Large intestine (tissue), 3 donors: Measurements from ENCODE around the gene SLC66A1. TPM values are rescaled to one million over a fixed set of nuclear protein-coding genes. Genes with fewer than 3 reads are reported as not detected.
"Not testable (repeated sequence)": the region's sequence is repeated elsewhere in the genome, so short reads cannot be mapped to it uniquely, and the experiment has no call there.

Experiments used
- DNase-seq, 2 donors: peaks; one replicate each; pipeline versions ENCODE4 v3.0.0 to v3.0.0-alpha.2; 2013
- H3K27ac ChIP-seq: one replicate; pipeline ENCODE4 v1.5.1; 2013; ENCODE audit warnings: low read length
- H3K27me3 ChIP-seq: 2 replicates; pipeline ENCODE4 v1.6.1; 2013; ENCODE audit warnings: low read length; ENCODE audit not compliant: control insufficient read depth, insufficient read depth
- H3K36me3 ChIP-seq: 2 replicates; pipeline ENCODE4 v1.6.1; 2013; ENCODE audit warnings: low read length; ENCODE audit not compliant: control insufficient read depth, insufficient read depth
- H3K4me1 ChIP-seq: one replicate; pipeline ENCODE4 v1.6.1; 2013; ENCODE audit warnings: low read length; ENCODE audit not compliant: control insufficient read depth, insufficient read depth
- H3K4me3 ChIP-seq: one replicate; pipeline ENCODE4 v1.5.1; 2013; ENCODE audit warnings: low read length
- H3K9me3 ChIP-seq: one replicate; pipeline ENCODE4 v1.6.1; 2013; ENCODE audit warnings: mild to moderate bottlenecking, low read depth, low read length, moderate library complexity; ENCODE audit not compliant: control insufficient read depth
- WGBS: methylation state at CpG from one replicate; pipeline ENCODE4 v1.1.5; 2013; ENCODE audit warnings: low lambda C conversion rate; ENCODE audit not compliant: insufficient coverage; 5-methylcytosine and 5-hydroxymethylcytosine counted together
- polyA plus RNA-seq: library from polyadenylated mRNA; unstranded; fragments of 120-200 nt; gene quantifications from one replicate; pipeline ENCODE4 v1.2.1, GENCODE V29; 2013

SLC66A1 gene
- polyA plus RNA-seq, 1 donor = 21.5 TPM

DNA sequence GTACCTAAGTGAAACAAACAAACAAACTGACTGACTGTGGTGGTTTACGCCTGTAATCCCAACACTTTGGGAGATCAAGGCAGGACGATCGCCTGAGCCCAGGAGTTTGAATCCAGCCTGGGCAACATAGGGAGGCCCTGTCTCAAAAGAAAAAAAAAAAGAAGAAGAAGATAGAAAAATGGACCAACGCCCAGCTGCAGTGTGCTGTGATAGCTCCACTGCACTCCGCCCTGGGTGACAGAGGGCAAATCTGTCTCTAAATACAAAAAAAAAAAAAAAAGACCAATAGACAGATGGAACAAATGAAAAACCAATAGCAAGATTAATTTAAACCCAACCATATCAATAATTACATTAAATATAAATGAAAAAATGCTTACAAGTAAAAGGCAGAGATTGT is 37.5 kb upstream of the SLC66A1 start:
- peaks cover under 1% of the 10 kb centered on the region for H3K36me3 ChIP-seq
- peak; percentile 53 to 80 for DNase-seq
- no peaks in the 10 kb centered on the region for H3K9me3 ChIP-seq
- H3K4me1 ChIP-seq = peaks cover 18% of the 10 kb centered on the region
- peaks cover 3% of the 10 kb centered on the region for H3K27me3 ChIP-seq
- peak overlapping the region; percentile 98 for H3K27ac ChIP-seq
- peak overlapping the region; percentile 55 for H3K4me3 ChIP-seq
- no CpG with 5 or more reads among the region's 5 CpGs for WGBS

- no peak overlapping the region for H3K27ac ChIP-seq
Measured at GRCh38 chr1:19283891-19284290, 28.2 kb upstream of the SLC66A1 start.

GRCh38 chr1:19284881-19285280 is 27.2 kb upstream of the SLC66A1 start:
- H3K4me1 ChIP-seq = peaks cover 19% of the 10 kb centered on the region
- no CpG with 5 or more reads among the region's 8 CpGs for WGBS
- no peak for DNase-seq
- H3K27me3 ChIP-seq = peaks cover 3% of the 10 kb centered on the region
- H3K27ac ChIP-seq = no peak overlapping the region
- no peak overlapping the region for H3K4me3 ChIP-seq
- H3K9me3 ChIP-seq = no peaks in the 10 kb centered on the region
- H3K36me3 ChIP-seq = peaks cover 4% of the 10 kb centered on the region

More at GRCh38 chr1:19283891-19284290, 28.2 kb upstream of the SLC66A1 start:
- Histone ChIP-seq H3K4me1 (peaks cover 16% of the 10 kb centered on the region), H3K9me3 (no peaks in the 10 kb centered on the region), H3K4me3 (no peak overlapping the region), H3K27me3 (peaks cover 2% of the 10 kb centered on the region), H3K36me3 (peaks cover 4% of the 10 kb centered on the region)
- no CpG with 5 or more reads among the region's 9 CpGs for WGBS
- no peak for DNase-seq

DNA sequence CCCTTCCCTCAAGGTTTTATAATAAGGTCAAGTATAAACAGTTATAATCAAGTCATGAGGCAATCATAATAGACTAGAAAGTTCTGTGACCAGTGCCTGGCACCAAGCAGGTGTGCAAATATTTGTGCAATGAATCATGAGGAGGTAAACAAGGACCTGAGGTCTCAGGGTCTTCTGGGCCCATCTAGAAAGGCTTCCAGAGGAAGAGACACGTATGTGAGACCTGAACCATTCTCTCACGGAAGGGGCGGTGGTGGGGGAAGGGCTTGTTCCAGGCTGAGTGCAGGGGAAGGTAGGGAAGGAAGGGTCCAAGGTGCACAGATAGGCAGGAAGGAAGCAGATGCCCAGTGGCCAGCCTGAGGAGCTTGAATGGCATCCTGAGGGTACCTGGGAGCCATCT is 26.8 kb upstream of the SLC66A1 start:
- not testable (repeated sequence) for H3K4me3 ChIP-seq, DNase-seq, H3K9me3 ChIP-seq, H3K27me3 ChIP-seq, H3K36me3 ChIP-seq
- peaks cover 19% of the 10 kb centered on the region for H3K4me1 ChIP-seq
- peak overlapping the region; percentile 31 for H3K27ac ChIP-seq
- WGBS = no CpG with 5 or more reads among the region's 3 CpGs

GRCh38 chr1:19285807-19286206 is 26.3 kb upstream of the SLC66A1 start:
- not testable (repeated sequence) for DNase-seq
- H3K27ac ChIP-seq = peak overlapping the region; percentile 31

DNA sequence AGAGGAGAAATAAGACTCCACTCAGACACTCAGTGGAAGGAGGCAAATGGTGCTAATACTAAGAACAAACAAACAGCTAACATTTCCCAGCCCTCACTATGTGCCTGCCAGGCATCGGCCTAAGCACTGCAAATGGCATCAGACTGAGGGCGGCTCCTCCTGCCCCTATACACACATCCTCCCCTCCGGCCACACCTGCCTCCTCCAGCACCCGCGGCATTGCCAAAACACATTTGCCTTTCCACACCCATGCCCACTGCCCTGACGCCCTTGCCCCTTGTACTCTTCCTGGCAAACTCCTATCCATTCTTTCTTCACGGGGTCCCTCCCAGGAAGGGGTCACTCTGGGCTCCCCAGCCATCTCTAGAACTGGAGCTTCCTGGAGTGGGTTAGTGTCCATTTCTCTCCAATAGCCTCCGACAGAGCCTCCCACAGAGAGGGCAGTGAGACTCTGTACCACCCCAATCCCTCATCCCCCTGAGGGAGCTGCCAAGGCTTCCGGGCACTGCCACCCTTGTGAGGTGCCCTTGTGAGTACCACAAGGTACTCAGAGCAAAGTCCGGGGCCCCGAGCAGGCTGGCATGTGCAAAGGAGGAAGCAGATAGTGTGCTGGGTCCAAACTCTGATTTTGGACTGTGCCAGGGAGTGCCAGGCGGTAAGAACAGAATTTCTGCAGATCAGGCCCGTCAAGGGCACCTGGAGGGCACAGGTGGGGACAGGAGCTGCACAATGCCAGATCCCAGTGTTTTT is 24.5 kb upstream of the SLC66A1 start:
- Histone ChIP-seq H3K27ac (no peak overlapping the region), H3K27me3 (peaks cover 3% of the 10 kb centered on the region), H3K4me1 (peaks cover 19% of the 10 kb centered on the region), H3K4me3 (no peak overlapping the region), H3K36me3 (no peaks in the 10 kb centered on the region), H3K9me3 (peaks cover 6% of the 10 kb centered on the region)
- DNase-seq = no peak
- WGBS = no CpG with 5 or more reads among the region's 13 CpGs

More at GRCh38 chr1:19285807-19286206, 26.3 kb upstream of the SLC66A1 start:
- peaks cover 19% of the 10 kb centered on the region for H3K4me1 ChIP-seq
- not testable (repeated sequence) for H3K36me3 ChIP-seq, H3K4me3 ChIP-seq, H3K27me3 ChIP-seq, H3K9me3 ChIP-seq
- WGBS = no CpG with 5 or more reads among the region's 3 CpGs

GRCh38 chr1:19288324-19289241 is 23.5 kb upstream of the SLC66A1 start, which contains the start of gene AKR7A3:
TSS of gene AKR7A3 (minus strand) at chr1:19288770. CDS start at chr1:19288709, 61 bp downstream.
- H3K36me3 ChIP-seq, H3K27me3 ChIP-seq, H3K27ac ChIP-seq: not testable (repeated sequence)
- Histone ChIP-seq H3K4me1 (peaks cover 19% of the 10 kb centered on the region), H3K4me3 (peak within 1 kb of the TSS; percentile 49), H3K9me3 (peaks cover 13% of the 10 kb centered on the region)
- WGBS = no CpG with 5 or more reads among the region's 82 CpGs
- peak; percentile 66 to 82 for DNase-seq

- no peak for DNase-seq
- Histone ChIP-seq H3K4me1 (peaks cover 19% of the 10 kb centered on the region), H3K4me3 (peak overlapping the region; percentile 49), H3K9me3 (peaks cover 13% of the 10 kb centered on the region), H3K27ac (no peak overlapping the region), H3K27me3 (peaks cover 3% of the 10 kb centered on the region), H3K36me3 (no peaks in the 10 kb centered on the region)
- no CpG with 5 or more reads among the region's 2 CpGs for WGBS
Measured at GRCh38 chr1:19289244-19289643, 22.9 kb upstream of the SLC66A1 start.

DNA sequence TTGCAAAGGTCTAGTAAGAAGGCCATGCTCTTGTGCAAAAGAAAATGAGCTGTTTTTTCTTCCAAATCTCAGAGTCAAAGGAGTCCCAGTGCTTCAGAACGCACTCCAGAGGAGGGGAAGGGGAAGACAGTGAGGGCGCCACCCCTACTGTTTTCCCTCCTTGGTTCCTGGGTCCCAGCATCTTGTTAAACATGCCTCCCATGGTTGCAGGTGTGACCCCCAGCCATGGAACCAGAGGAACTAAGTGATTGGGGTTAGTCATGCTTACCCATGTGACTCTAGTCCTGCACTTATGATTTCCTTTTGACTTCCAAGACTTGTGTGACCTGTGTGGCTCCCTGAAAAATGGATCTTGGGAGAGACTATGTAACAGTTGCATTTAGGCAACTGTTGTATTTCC is 17.5 kb upstream of the SLC66A1 start:
- H3K4me1 ChIP-seq = peaks cover 2% of the 10 kb centered on the region
- no peak overlapping the region for H3K27ac ChIP-seq
- DNase-seq = no peak
- H3K36me3 ChIP-seq = no peaks in the 10 kb centered on the region
- peaks cover 23% of the 10 kb centered on the region for H3K9me3 ChIP-seq
- no CpG with 5 or more reads among the region's 2 CpGs for WGBS
- no peaks in the 10 kb centered on the region for H3K27me3 ChIP-seq
- H3K4me3 ChIP-seq = no peak overlapping the region

- H3K27ac ChIP-seq = no peak overlapping the region
- WGBS = no CpG with 5 or more reads among the region's 2 CpGs
- no peaks in the 10 kb centered on the region for H3K4me1 ChIP-seq
- H3K36me3 ChIP-seq = peaks cover 30% of the 10 kb centered on the region
- H3K4me3 ChIP-seq = no peak overlapping the region
- H3K9me3 ChIP-seq = peaks cover under 1% of the 10 kb centered on the region
- DNase-seq = no peak
- H3K27me3 ChIP-seq = no peaks in the 10 kb centered on the region
Measured at GRCh38 chr1:19300211-19300610, 11.9 kb upstream of the SLC66A1 start.
